ENCODE data around the gene ITGAX. TPM values are rescaled to one million over a fixed set of nuclear protein-coding genes. Genes with fewer than 3 reads are reported as not detected.
"Not testable (repeated sequence)": the region's sequence is repeated elsewhere in the genome, so short reads cannot be mapped to it uniquely, and the experiment has no call there.

ITGAX gene
- total RNA-seq, result 100 to 1,000 TPM in 1 of 2 donors, 10 to 100 TPM in 1; 38.1 to 134 TPM
- polyA plus RNA-seq, result 100 to 1,000 TPM in 1 of 2 donors, 10 to 100 TPM in 1; 93.1 to 148 TPM
- long read RNA-seq, donor 1, result 0 reads
- long read RNA-seq, donor 2, result 0 reads
- long read RNA-seq, donor 3, result 0 reads
- long read RNA-seq, donor 4, result 0 reads
- long read RNA-seq, donor 5, result 0 reads

- peaks cover 0 to 3% (median 0%) of the 10 kb centered on the region in 3 donors for H3K27me3 ChIP-seq (ENCODE audit: control insufficient read depth in 3 of 3, insufficient read depth in 3 of 3, low read length in 2 of 3)
- no peak within 1 kb of the TSS for H3K9ac ChIP-seq (ENCODE audit: insufficient read depth in 1 of 2, low read length in 2 of 2)
- DNase-seq (peak in 1 of 3 donors; percentile 9), ATAC-seq (ENCODE audit: insufficient read depth, low FRiP score) (peak; percentile 60)
- no peak for TF ChIP-seq CTCF (IDR thresholded peaks at IDR 0.05; ENCODE audit: control extremely low read depth, extremely low read depth)
- no peaks in the 10 kb centered on the region for H3K36me3 ChIP-seq (ENCODE audit: control insufficient read depth in 4 of 4, insufficient read depth in 4 of 4, low read length in 4 of 4)
- peaks cover 0 to 1% (median 0%) of the 10 kb centered on the region in 5 donors for H3K4me1 ChIP-seq (ENCODE audit: control insufficient read depth in 5 of 5, insufficient read depth in 5 of 5, low read length in 5 of 5)
- no peak within 1 kb of the TSS for H3K4me3 ChIP-seq
- WGBS, 2 donors, result 19 to 21% methylated on average over 9 to 10 of the region's 10 CpGs
- peak within 1 kb of the TSS in 1 of 2 donors; percentile 55 for H3K27ac ChIP-seq (ENCODE audit: low read depth in 1 of 2, low read length in 1 of 2)
- no peaks in the 10 kb centered on the region for H3K9me3 ChIP-seq (ENCODE audit: control insufficient read depth in 4 of 4, insufficient read depth in 3 of 4, low read length in 3 of 4)
Observed at GRCh38 chr16:31354394-31355291, at the start of gene ITGAX. Gene ITGAX (plus strand): TSS chr16:31355176. CDS start chr16:31355255, 79 bp downstream.

DNA sequence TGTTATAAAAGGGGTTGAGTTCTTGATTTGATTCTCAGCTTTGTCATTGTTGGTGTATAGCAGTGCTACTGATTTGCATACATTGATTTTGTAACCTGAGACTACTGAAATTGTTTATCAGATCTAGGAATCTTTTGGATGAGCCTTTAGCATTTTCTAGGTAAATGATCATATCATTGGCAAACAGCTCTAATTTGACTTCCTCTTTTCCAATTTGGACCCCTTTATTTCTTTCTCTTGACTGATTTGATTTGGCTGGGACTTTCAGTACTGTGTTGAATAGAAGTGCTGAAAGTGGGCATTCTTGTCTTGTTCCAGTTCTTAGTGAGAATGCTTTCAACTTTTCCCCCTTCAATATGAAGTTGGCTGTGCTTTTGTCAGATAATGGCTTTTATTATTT lies 49.8 kb upstream of the ITGAX start:
- no peaks in the 10 kb centered on the region for H3K36me3 ChIP-seq (ENCODE audit: control insufficient read depth in 4 of 4, insufficient read depth in 4 of 4, low read length in 4 of 4)
- no peak overlapping the region for H3K4me3 ChIP-seq
- H3K27ac ChIP-seq (ENCODE audit: low read depth in 1 of 2, low read length in 1 of 2), result no peak overlapping the region
- DNase-seq (no peak), ATAC-seq (ENCODE audit: insufficient read depth, low FRiP score) (no peak)
- peaks cover 0 to 5% (median 0%) of the 10 kb centered on the region in 3 donors for H3K27me3 ChIP-seq (ENCODE audit: control insufficient read depth in 3 of 3, insufficient read depth in 3 of 3, low read length in 2 of 3)
- no peaks in the 10 kb centered on the region for H3K9me3 ChIP-seq (ENCODE audit: control insufficient read depth in 4 of 4, insufficient read depth in 3 of 4, low read length in 3 of 4)
- H3K9ac ChIP-seq (ENCODE audit: insufficient read depth in 1 of 2, low read length in 2 of 2), result no peak overlapping the region
- no peaks in the 10 kb centered on the region for H3K4me1 ChIP-seq (ENCODE audit: control insufficient read depth in 5 of 5, insufficient read depth in 5 of 5, low read length in 5 of 5)
- TF ChIP-seq CTCF (IDR thresholded peaks at IDR 0.05; ENCODE audit: control extremely low read depth, extremely low read depth), result no peak

DNA sequence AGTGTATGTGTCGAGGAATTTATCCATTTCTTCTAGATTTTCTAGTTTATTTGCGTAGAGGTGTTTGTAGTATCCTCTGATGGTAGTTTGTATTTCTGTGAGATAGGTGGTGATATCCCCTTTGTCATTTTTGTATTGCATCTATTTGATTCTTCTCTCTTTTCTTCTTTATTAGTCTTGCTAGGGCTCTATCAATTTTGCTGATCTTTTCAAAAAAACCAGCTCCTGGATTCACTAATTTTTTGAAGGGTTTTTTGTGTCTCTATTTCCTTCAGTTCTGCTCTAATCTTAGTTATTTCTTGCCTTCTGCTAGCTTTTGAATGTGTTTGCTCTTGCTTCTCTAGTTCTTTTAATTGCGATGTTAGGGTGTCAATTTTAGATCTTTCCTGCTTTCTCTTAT lies 46.6 kb upstream of the ITGAX start:
- WGBS, 2 donors, result 94 to 100% methylated on average over 1 to 2 of the region's 3 CpGs
- H3K4me1 ChIP-seq (ENCODE audit: control insufficient read depth in 5 of 5, insufficient read depth in 5 of 5, low read length in 5 of 5); DNase-seq; H3K36me3 ChIP-seq (ENCODE audit: control insufficient read depth in 4 of 4, insufficient read depth in 4 of 4, low read length in 4 of 4); H3K9me3 ChIP-seq (ENCODE audit: control insufficient read depth in 4 of 4, insufficient read depth in 3 of 4, low read length in 3 of 4); H3K4me3 ChIP-seq; H3K27ac ChIP-seq (ENCODE audit: low read depth in 1 of 2, low read length in 1 of 2); ATAC-seq (ENCODE audit: insufficient read depth, low FRiP score); H3K9ac ChIP-seq (ENCODE audit: insufficient read depth in 1 of 2, low read length in 2 of 2); H3K27me3 ChIP-seq (ENCODE audit: control insufficient read depth in 3 of 3, insufficient read depth in 3 of 3, low read length in 2 of 3): not testable (repeated sequence)

- Histone ChIP-seq H3K27ac (ENCODE audit: low read depth in 1 of 2, low read length in 1 of 2) (no peak overlapping the region), H3K27me3 (ENCODE audit: control insufficient read depth in 3 of 3, insufficient read depth in 3 of 3, low read length in 2 of 3) (no peaks in the 10 kb centered on the region), H3K9me3 (ENCODE audit: control insufficient read depth in 4 of 4, insufficient read depth in 3 of 4, low read length in 3 of 4) (peaks cover 0 to 22% (median 3%) of the 10 kb centered on the region in 4 donors), H3K36me3 (ENCODE audit: control insufficient read depth in 4 of 4, insufficient read depth in 4 of 4, low read length in 4 of 4) (no peaks in the 10 kb centered on the region), H3K9ac (ENCODE audit: insufficient read depth in 1 of 2, low read length in 2 of 2) (no peak overlapping the region), H3K4me1 (ENCODE audit: control insufficient read depth in 5 of 5, insufficient read depth in 5 of 5, low read length in 5 of 5) (no peaks in the 10 kb centered on the region), H3K4me3 (no peak overlapping the region)
- DNase-seq (no peak), ATAC-seq (ENCODE audit: insufficient read depth, low FRiP score) (no peak)
- TF ChIP-seq CTCF (IDR thresholded peaks at IDR 0.05; ENCODE audit: control extremely low read depth, extremely low read depth), result no peak
- 87 to 88% methylated on average over 1 of the region's 1 CpG for WGBS, 2 donors
Observed at GRCh38 chr16:31322500-31322899, 32.5 kb upstream of the ITGAX start.
